Hematopoietic multipotent progenitor cell treated with erythropoietin and hydrocortisone succinate and interleukin-3 and kit ligand, for 8 days (in vitro differentiated cells): ENCODE data around the gene CNTLN.
"Not testable (repeated sequence)": the region's sequence is repeated elsewhere in the genome, so short reads cannot be mapped to it uniquely, and the experiment has no call there.

ENCODE experiments used
- DNase-seq: peaks from one replicate; pipeline ENCODE4 v3.0.0-alpha.2; 2015

CNTLN gene

GRCh38 chr9:17521100-17521855 is 386.4 kb downstream of the CNTLN start:
- DNase-seq: no peak

- not testable (repeated sequence) for DNase-seq
Measured at GRCh38 chr9:17526726-17527125, 391.9 kb downstream of the CNTLN start.

- peak; percentile 5 for DNase-seq
Measured at GRCh38 chr9:17528859-17529258, 394.0 kb downstream of the CNTLN start.

GRCh38 chr9:17531642-17532254 is 396.9 kb downstream of the CNTLN start:
- peak; percentile 58 for DNase-seq

- DNase-seq: no peak
Measured at GRCh38 chr9:17532461-17532860, 397.6 kb downstream of the CNTLN start.

- DNase-seq: no peak
Measured at GRCh38 chr9:17535176-17535575, 400.3 kb downstream of the CNTLN start.

- no peak for DNase-seq
Measured at GRCh38 chr9:17536027-17536426, 401.2 kb downstream of the CNTLN start.

- DNase-seq: no peak
Measured at GRCh38 chr9:17551023-17551422, 416.2 kb downstream of the CNTLN start.
